HepG2 (cell line): ENCODE measurements around the gene HADHA. TPM values are rescaled to one million over a fixed set of nuclear protein-coding genes. Genes with fewer than 3 reads are reported as not detected.

Experiments
- ADNP ChIP-seq: sonication (generic); formaldehyde crosslinking; IDR thresholded peaks from 2 replicates; pipeline ENCODE4 v1.4.0; 2020; ENCODE audit warnings: missing genetic modification reagents
- ATF7-NPFF ChIP-seq: sonication (generic); formaldehyde crosslinking; IDR thresholded peaks from 2 replicates; pipeline ENCODE4 v1.8.1; 2023; ENCODE audit warnings: mild to moderate bottlenecking, low read depth, missing genetic modification reagents, moderate library complexity
- BATF2 ChIP-seq: sonication (generic); formaldehyde crosslinking; IDR thresholded peaks from 2 replicates; pipeline ENCODE4 v1.8.0; 2022; ENCODE audit warnings: mild to moderate bottlenecking, missing genetic modification reagents, moderate library complexity
- BCL3 ChIP-seq: sonication (generic); formaldehyde crosslinking; IDR thresholded peaks from 2 replicates; pipeline ENCODE4 v1.5.1; 2020; ENCODE audit warnings: mild to moderate bottlenecking, missing genetic modification reagents, moderate library complexity
- CENPT ChIP-seq: sonication (generic); formaldehyde crosslinking; IDR thresholded peaks from 2 replicates; pipeline ENCODE4 v1.8.0; 2022; ENCODE audit warnings: low read depth, mild to moderate bottlenecking, moderate library complexity, missing genetic modification reagents
- CREBL2 ChIP-seq: sonication (generic); formaldehyde crosslinking; IDR thresholded peaks from 2 replicates; pipeline ENCODE4 v1.8.1; 2023; ENCODE audit warnings: missing genetic modification reagents, mild to moderate bottlenecking, borderline replicate concordance
- DZIP1 ChIP-seq: sonication (generic); formaldehyde crosslinking; IDR thresholded peaks from 2 replicates; pipeline ENCODE4 v1.5.0; 2020; ENCODE audit warnings: mild to moderate bottlenecking, missing genetic modification reagents
- FOXO1 ChIP-seq: sonication (generic); formaldehyde crosslinking; IDR thresholded peaks from 2 replicates; pipeline ENCODE4 v1.4.0; 2020; ENCODE audit warnings: missing genetic modification reagents
- GTF2F1 ChIP-seq: fragments of 150-350 bp; IDR thresholded peaks from 2 replicates; pipeline ENCODE4 v1.6.1; 2014; ENCODE audit warnings: low read length
- HOXA5 ChIP-seq: sonication (generic); formaldehyde crosslinking; IDR thresholded peaks from 2 replicates; pipeline ENCODE4 v1.4.0; 2020; ENCODE audit warnings: missing genetic modification reagents
- NONO ChIP-seq, 2 experiments: fragments of 450-650 bp in 1 of 2; sonication (generic) in 1 of 2; formaldehyde crosslinking in 1 of 2; IDR thresholded peaks in 1 of 2; conservative IDR thresholded peaks in 1 of 2; 2 replicates each; pipeline versions ENCODE4 v1.6.1 to v1.8.0; 2017 to 2022; ENCODE audit warnings: mild to moderate bottlenecking in 1 of 2, missing genetic modification reagents in 1 of 2, moderate library complexity in 1 of 2
- RAD51 ChIP-seq: fragments of 450-650 bp; IDR thresholded peaks from 2 replicates; pipeline ENCODE4 v1.6.1; 2016; ENCODE audit warnings: borderline replicate concordance
- SMAD9 ChIP-seq: sonication (generic); formaldehyde crosslinking; IDR thresholded peaks from 2 replicates; pipeline ENCODE4 v1.5.1; 2020; ENCODE audit warnings: mild to moderate bottlenecking, missing genetic modification reagents
- ZFP36L2 ChIP-seq: sonication (generic); formaldehyde crosslinking; IDR thresholded peaks from 2 replicates; pipeline ENCODE4 v1.4.0; 2020; ENCODE audit warnings: missing genetic modification reagents
- ZFY ChIP-seq: sonication (generic); formaldehyde crosslinking; IDR thresholded peaks from 2 replicates; pipeline ENCODE4 v1.4.0; 2020; ENCODE audit warnings: missing genetic modification reagents
- ZNF253 ChIP-seq: sonication (generic); formaldehyde crosslinking; IDR thresholded peaks from 2 replicates; pipeline ENCODE4 v1.8.0; 2022; ENCODE audit warnings: mild to moderate bottlenecking, missing genetic modification reagents, borderline replicate concordance
- ZNF256 ChIP-seq: sonication (generic); formaldehyde crosslinking; conservative IDR thresholded peaks from 2 replicates; pipeline ENCODE4 v1.4.0; 2020; ENCODE audit warnings: missing genetic modification reagents
- ZNF510 ChIP-seq: sonication (generic); formaldehyde crosslinking; IDR thresholded peaks from 2 replicates; pipeline ENCODE4 v1.4.0; 2020; ENCODE audit warnings: low read depth, mild to moderate bottlenecking, missing genetic modification reagents
- ZNF670 ChIP-seq: sonication (generic); formaldehyde crosslinking; IDR thresholded peaks from 2 replicates; pipeline ENCODE4 v1.8.0; 2022; ENCODE audit warnings: mild to moderate bottlenecking, missing genetic modification reagents, borderline replicate concordance
- ZNF709 ChIP-seq: sonication (generic); formaldehyde crosslinking; IDR thresholded peaks from 2 replicates; pipeline ENCODE4 v1.5.0; 2020; ENCODE audit warnings: mild to moderate bottlenecking, missing genetic modification reagents
- ZNF710 ChIP-seq: sonication (generic); formaldehyde crosslinking; IDR thresholded peaks from 2 replicates; pipeline ENCODE4 v1.5.0; 2020; ENCODE audit warnings: mild to moderate bottlenecking, missing genetic modification reagents, borderline replicate concordance
- polyA plus RNA-seq, 8 experiments: library from polyadenylated mRNA; depleted of rRNA in 3 of 8; stranded (reverse) in 7 of 8; unstranded in 1 of 8; fragments of >200 nt; fragmentation: Illumina TruSeq in 4 of 8; extraction: Trizol in 4 of 8; gene quantifications; 2 replicates each; pipeline versions ENCODE4 v1.2.1 to v1.2.3, GENCODE V29; 2011 to 2016; ENCODE audit warnings: low read depth in 4 of 8, missing spikeins in 1 of 8, mixed read lengths in 1 of 8; ENCODE audit not compliant: insufficient read depth in 1 of 8
- total RNA-seq, 5 experiments: library from RNA; depleted of rRNA; stranded (reverse); fragments of >200 nt; fragmentation: Illumina TruSeq; extraction: Trizol; gene quantifications; 2 replicates each; pipeline ENCODE4 v1.2.3, GENCODE V29; 2016; ENCODE audit warnings: low read depth in 1 of 5

Gene HADHA
- total and polyA plus RNA-seq, 2 of the 13 experiments (the other 11 are each of a cell fraction or from before 2014, with no cell fraction given): 102 to 270 TPM

GRCh38 chr2:26184555-26185303 is 59.7 kb downstream of the HADHA start (continued):
- TF ChIP-seq ZNF510 (CRISPR knock-in tag) (no peak), ZFY (CRISPR knock-in tag) (peak; percentile 37; the same call in 1 of the 2 replicates), ZNF709 (no peak), GTF2F1 (no peak), ATF7-NPFF (CRISPR knock-in tag) (0 out of 2 replicates have a peak, but pooled peaks have one; percentile 43), DZIP1 (CRISPR knock-in tag) (no peak), BATF2 (CRISPR knock-in tag) (0 out of 2 replicates have a peak, but pooled peaks have one; percentile 35), BCL3 (no peak), CREBL2 (CRISPR knock-in tag) (no peak), ZFP36L2 (CRISPR knock-in tag) (no peak), ZNF256 (CRISPR knock-in tag) (no peak), RAD51 (no peak), ZNF253 (no peak), ADNP (CRISPR knock-in tag) (no peak), SMAD9 (CRISPR knock-in tag) (no peak), NONO (IDR thresholded peaks at IDR 0.05) (no peak), NONO (CRISPR knock-in tag; conservative IDR thresholded peaks at IDR 0.05) (peak; percentile 52; the same call in 1 of the 2 replicates), ZNF670 (no peak), CENPT (CRISPR knock-in tag) (no peak; the same call in 1 of the 2 replicates), FOXO1 (CRISPR knock-in tag) (no peak), ZNF710 (CRISPR knock-in tag) (no peak), HOXA5 (CRISPR knock-in tag) (no peak)
